ENCODE measurements around the gene C16orf89. TPM values are rescaled to one million over a fixed set of nuclear protein-coding genes. Genes with fewer than 3 reads are reported as not detected.

C16orf89 gene
- total and polyA plus RNA-seq, 10 of the 15 experiments (the other 5 are each of a cell fraction or from before 2014, with no cell fraction given) = not detected

- TF ChIP-seq SKIL (IDR thresholded peaks at IDR 0.05; ENCODE audit: low read depth, poor library complexity, severe bottlenecking) = peak; percentile 52
- no peak for TF ChIP-seq NFYA (IDR thresholded peaks at IDR 0.05; ENCODE audit: borderline replicate concordance, low read depth, low read length)
- peak; percentile 38 to 63; a peak in 2 of 4 replicates for TF ChIP-seq EP300 (IDR thresholded peaks at IDR 0.05; ENCODE audit: borderline replicate concordance in 1 of 2, control insufficient read depth in 1 of 2, low read depth in 2 of 2, low read length in 2 of 2)
- TF ChIP-seq, protein P1, sequence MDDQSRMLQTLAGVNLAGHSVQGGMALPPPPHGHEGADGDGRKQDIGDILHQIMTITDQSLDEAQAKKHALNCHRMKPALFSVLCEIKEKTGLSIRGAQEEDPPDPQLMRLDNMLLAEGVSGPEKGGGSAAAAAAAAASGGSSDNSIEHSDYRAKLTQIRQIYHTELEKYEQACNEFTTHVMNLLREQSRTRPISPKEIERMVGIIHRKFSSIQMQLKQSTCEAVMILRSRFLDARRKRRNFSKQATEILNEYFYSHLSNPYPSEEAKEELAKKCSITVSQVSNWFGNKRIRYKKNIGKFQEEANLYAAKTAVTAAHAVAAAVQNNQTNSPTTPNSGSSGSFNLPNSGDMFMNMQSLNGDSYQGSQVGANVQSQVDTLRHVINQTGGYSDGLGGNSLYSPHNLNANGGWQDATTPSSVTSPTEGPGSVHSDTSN (IDR thresholded peaks at IDR 0.05; ENCODE audit: insufficient replicate concordance, low read depth, low read length) = no peak
- TF ChIP-seq CBX5 (IDR thresholded peaks at IDR 0.05; ENCODE audit: low read depth) = no peak
- no peak for TF ChIP-seq ASH2L (IDR thresholded peaks at IDR 0.05; ENCODE audit: borderline replicate concordance, low read depth)
- peak; percentile 40; the same call in 1 of the 2 replicates for TF ChIP-seq CBFB (IDR thresholded peaks at IDR 0.05; ENCODE audit: low read depth)
- TF ChIP-seq FOS (IDR thresholded peaks at IDR 0.05; ENCODE audit: borderline replicate concordance, extremely low read depth, insufficient read length) = no peak
- TF ChIP-seq SP1 (IDR thresholded peaks at IDR 0.05; ENCODE audit: low read depth, low read length) = peak; percentile 61
- TF ChIP-seq JUND (IDR thresholded peaks at IDR 0.05; ENCODE audit: low read depth, low read length) = peak; percentile 38; the same call in 1 of the 2 replicates
- TF ChIP-seq POU2F2 (IDR thresholded peaks at IDR 0.05; ENCODE audit: borderline replicate concordance, low read depth, low read length) = peak; percentile 15; the same call in 1 of the 3 replicates
- no peak for TF ChIP-seq HDAC2 (IDR thresholded peaks at IDR 0.05)
- TF ChIP-seq KAT2A (conservative IDR thresholded peaks at IDR 0.05; ENCODE audit: control insufficient read depth, low read depth, low read length) = no peak
- 0 out of 2 replicates have a peak, but pooled peaks have one; percentile 18 for TF ChIP-seq NFIC (IDR thresholded peaks at IDR 0.05; ENCODE audit: low read depth, low read length)
- no peak for TF ChIP-seq HDGF (IDR thresholded peaks at IDR 0.05)
- no peak for TF ChIP-seq TBL1XR1 (IDR thresholded peaks at IDR 0.05; ENCODE audit: low read depth, low read length)
- no peak for TF ChIP-seq TCF7 (IDR thresholded peaks at IDR 0.05; ENCODE audit: borderline replicate concordance)
- no peak for TF ChIP-seq TARDBP (IDR thresholded peaks at IDR 0.05; ENCODE audit: borderline replicate concordance)
Measured at GRCh38 chr16:5062051-5062450, 3.7 kb downstream of the C16orf89 start (continued).

Measured in GM12878 (cell line).